A673 (cell line): ENCODE results near the gene TAGLN2. TPM values are rescaled to one million over a fixed set of nuclear protein-coding genes. Genes with fewer than 3 reads are reported as not detected.

Source experiments
- BruUV-seq: library from RNA; stranded (reverse); fragments of 400-500 nt; replicated peaks from 2 replicates; lab custom pipeline; 2021; lab: Mats Ljungman, UMichigan
- CTCF ChIA-PET: fragments of 300-600 bp; sonication (Branson Sonifier 250); formaldehyde crosslinking; loops from one replicate; lab custom pipeline; 2022; ENCODE audit warnings: antibody characterized with exemption; lab: Charles Lee
- POLR2A ChIA-PET: fragments of 300-600 bp; sonication (Branson Sonifier 250); formaldehyde crosslinking; loops from one replicate; lab custom pipeline; 2022; ENCODE audit warnings: antibody characterized with exemption; ENCODE audit not compliant: low non-redundant PET; lab: Charles Lee
- DNase-seq: peaks from one replicate; pipeline ENCODE4 v3.0.0-alpha.2; 2015; ENCODE audit warnings: low spot score
- H3K27ac ChIP-seq: fragments of 200-600 bp; sonication (generic); 2 replicates; pipeline ENCODE4 v1.5.1; 2016; ENCODE audit warnings: mixed run types, low read depth, mild to moderate bottlenecking, mixed read lengths, antibody characterized with exemption, low read length; ENCODE audit not compliant: poor library complexity, severe bottlenecking
- H3K27me3 ChIP-seq: fragments of 200-600 bp; sonication (generic); replicated peaks from 2 replicates; pipeline ENCODE4 v1.6.1; 2017; ENCODE audit warnings: mixed run types, low read depth, mild to moderate bottlenecking, mixed read lengths, antibody characterized with exemption, low read length; ENCODE audit not compliant: insufficient read depth, poor library complexity
- H3K36me3 ChIP-seq: fragments of 200-600 bp; sonication (generic); 2 replicates; pipeline ENCODE4 v1.6.1; 2016; ENCODE audit warnings: mixed run types, mild to moderate bottlenecking, mixed read lengths, antibody characterized with exemption, low read length; ENCODE audit not compliant: insufficient read depth, poor library complexity, severe bottlenecking
- H3K4me1 ChIP-seq: fragments of 200-600 bp; sonication (generic); 2 replicates; pipeline ENCODE4 v1.6.1; 2017; ENCODE audit warnings: mixed run types, mild to moderate bottlenecking, mixed read lengths, antibody characterized with exemption, low read length; ENCODE audit not compliant: insufficient read depth, poor library complexity, severe bottlenecking
- H3K4me3 ChIP-seq: fragments of 200-600 bp; sonication (generic); 2 replicates; pipeline ENCODE4 v1.5.1; 2016; ENCODE audit warnings: low read depth, mixed run types, mild to moderate bottlenecking, mixed read lengths, low read length; ENCODE audit not compliant: poor library complexity, severe bottlenecking
- H3K9me3 ChIP-seq: fragments of 200-600 bp; sonication (generic); 2 replicates; pipeline ENCODE4 v1.6.1; 2016; ENCODE audit warnings: mixed run types, low read depth, mild to moderate bottlenecking, mixed read lengths, antibody characterized with exemption, low read length; ENCODE audit not compliant: poor library complexity, severe bottlenecking
- CTCF ChIP-seq: fragments of 300-800, 200-600 bp; sonication (generic); conservative IDR thresholded peaks from 2 replicates; pipeline ENCODE4 v1.5.1; 2017; ENCODE audit warnings: low read depth, mild to moderate bottlenecking, antibody characterized with exemption, low read length, moderate library complexity, mixed read lengths
- EZH2 ChIP-seq: fragments of 200-600 bp; sonication (generic); IDR thresholded peaks from 2 replicates; pipeline ENCODE4 v1.6.1; 2017; ENCODE audit warnings: borderline replicate concordance, low read depth, mild to moderate bottlenecking, mixed read lengths, antibody characterized with exemption, low read length; ENCODE audit not compliant: poor library complexity, severe bottlenecking
- intact Hi-C: fragments of 100-400 bp; cut with micrococcal nuclease; formaldehyde crosslinking; loops from one replicate; pipeline ENCODE4 v1.10.0; 2022; ENCODE audit not compliant: unreplicated experiment
- total RNA-seq: library from RNA; stranded (reverse); gene quantifications from 2 replicates; pipeline ENCODE4 v1.2.3, GENCODE V29; 2021

The TAGLN2 gene
- total RNA-seq, 1 experiment from 2014 or later, result 198 TPM

- Histone ChIP-seq H3K36me3 (no peaks in the 10 kb centered on the region), H3K4me3 (no peak overlapping the region), H3K27ac (no peak overlapping the region), H3K27me3 (peaks cover 48% of the 10 kb centered on the region), H3K4me1 (no peaks in the 10 kb centered on the region), H3K9me3 (no peaks in the 10 kb centered on the region)
- POLR2A ChIA-PET, result no interaction called here
- intact Hi-C loops, result no loop called here
- no TSS peak for BruUV-seq
- TF ChIP-seq CTCF (no peak), EZH2 (no peak)
- DNase-seq, result no peak
- CTCF ChIA-PET, result interaction anchor here (0.8 kb wide), 1 partner anchor 35 kb away, joined by 4 read pairs; no protein-coding TSS in a partner anchor
Observed at GRCh38 chr1:159972443-159973205, 47.3 kb upstream of the TAGLN2 start.

GRCh38 chr1:159970932-159971342 is 45.6 kb upstream of the TAGLN2 start:
- no peaks in the 10 kb centered on the region for H3K36me3 ChIP-seq
- H3K9me3 ChIP-seq, result no peaks in the 10 kb centered on the region
- POLR2A ChIA-PET, result no interaction called here
- no peak overlapping the region for H3K4me3 ChIP-seq
- intact Hi-C loops, result no loop called here
- H3K27me3 ChIP-seq, result peaks cover 45% of the 10 kb centered on the region
- TF ChIP-seq EZH2 (no peak), CTCF (no peak)
- H3K4me1 ChIP-seq, result no peaks in the 10 kb centered on the region
- no peak overlapping the region for H3K27ac ChIP-seq
- CTCF ChIA-PET, result no interaction called here
- no peak for DNase-seq
- BruUV-seq, result no TSS peak

GRCh38 chr1:159968901-159969300 is 43.6 kb upstream of the TAGLN2 start:
- no TSS peak for BruUV-seq
- DNase-seq, result no peak

More at GRCh38 chr1:159968901-159969300, 43.6 kb upstream of the TAGLN2 start:
- Histone ChIP-seq H3K4me1 (no peaks in the 10 kb centered on the region), H3K9me3 (no peaks in the 10 kb centered on the region), H3K27me3 (peaks cover 32% of the 10 kb centered on the region), H3K36me3 (no peaks in the 10 kb centered on the region), H3K27ac (no peak overlapping the region), H3K4me3 (no peak overlapping the region)
- TF ChIP-seq EZH2 (no peak), CTCF (no peak)
- ChIA-PET POLR2A (no interaction called here), CTCF (no interaction called here)
- intact Hi-C loops, result no loop called here
